GM12891 (cell line): Measurements from ENCODE around the gene CCNH.

Experiments
- PAX5 ChIP-seq: IDR thresholded peaks from 2 replicates; pipeline ENCODE4 v1.6.1; 2011; ENCODE audit warnings: low read length, moderate library complexity, mild to moderate bottlenecking; ENCODE audit not compliant: insufficient read depth, severe bottlenecking
- POLR2A ChIP-seq: IDR thresholded peaks from 2 replicates; pipeline ENCODE4 v1.6.1; 2011; ENCODE audit warnings: low read depth, low read length, control low read depth
- POLR2AphosphoS5 ChIP-seq: IDR thresholded peaks from 2 replicates; pipeline ENCODE4 v1.6.1; 2011; ENCODE audit warnings: low read depth, low read length, control low read depth
- TAF1 ChIP-seq: IDR thresholded peaks from 2 replicates; pipeline ENCODE4 v1.6.1; 2011; ENCODE audit warnings: low read depth, low read length, control low read depth

DNA sequence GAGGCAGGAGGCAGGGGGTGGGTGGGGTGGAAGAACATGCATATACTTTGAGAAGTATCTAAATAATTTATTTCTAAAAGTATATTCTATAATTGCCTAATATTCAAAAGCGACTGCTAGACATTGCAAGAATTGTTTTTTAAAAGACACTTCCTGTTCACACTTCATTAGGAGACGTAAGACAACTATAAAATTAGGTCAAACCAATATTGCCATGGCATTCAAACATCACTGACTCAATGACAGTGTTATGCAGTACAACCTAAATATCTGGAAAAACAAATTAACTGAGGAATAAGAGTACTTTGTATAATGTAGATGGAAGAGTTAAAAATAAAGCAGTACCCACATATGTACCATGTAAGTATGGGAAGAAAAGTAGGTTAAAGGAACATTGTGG is 4.5 kb downstream of the CCNH start:
- TF ChIP-seq POLR2A: no peak
- TF ChIP-seq POLR2AphosphoS5: no peak
- TF ChIP-seq TAF1: no peak
- TF ChIP-seq PAX5: no peak
